ENCODE data around the gene SLC12A1.

The SLC12A1 gene

DNA sequence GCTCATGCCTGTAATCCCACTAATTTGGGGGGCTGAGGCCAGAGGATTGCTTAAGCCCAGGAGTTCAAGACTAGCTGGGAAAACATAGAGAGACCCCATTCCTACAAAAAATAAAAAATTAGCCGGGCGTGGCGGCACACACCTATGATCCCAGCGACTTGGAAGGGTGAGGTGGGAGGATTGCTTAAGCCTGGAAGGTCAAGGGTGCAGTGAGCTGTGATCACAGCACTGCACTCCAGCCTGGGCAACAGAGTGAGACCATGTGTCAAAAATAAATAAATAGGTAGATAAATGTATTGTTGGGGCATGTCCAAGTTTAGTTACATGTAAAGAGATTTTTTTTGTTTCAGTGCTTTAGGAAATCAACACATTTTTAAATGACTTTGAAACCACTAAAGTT, 36.4 kb downstream of the SLC12A1 start:
- no peak for DNase-seq (ENCODE audit: low read depth)

DNA sequence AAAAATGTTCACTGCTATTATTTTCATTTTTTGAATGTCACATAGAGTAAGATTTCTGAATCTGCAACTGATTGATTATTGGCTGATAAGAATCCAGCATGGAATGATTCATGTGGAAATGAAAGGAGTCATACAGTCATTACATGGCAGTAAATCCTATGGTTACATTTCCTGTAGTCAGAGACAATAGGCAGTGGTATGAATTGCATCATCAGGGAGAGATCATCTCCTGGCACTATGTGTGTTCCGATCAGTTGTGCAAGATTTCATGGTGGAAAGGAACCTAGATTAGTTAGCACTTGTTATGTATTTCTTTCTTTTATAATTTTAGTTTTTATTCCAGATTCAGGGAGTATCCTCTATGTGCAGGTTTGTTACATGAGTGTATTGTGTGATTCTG, 38.8 kb downstream of the SLC12A1 start:
- DNase-seq (ENCODE audit: low read depth), result peak; percentile 66

DNA sequence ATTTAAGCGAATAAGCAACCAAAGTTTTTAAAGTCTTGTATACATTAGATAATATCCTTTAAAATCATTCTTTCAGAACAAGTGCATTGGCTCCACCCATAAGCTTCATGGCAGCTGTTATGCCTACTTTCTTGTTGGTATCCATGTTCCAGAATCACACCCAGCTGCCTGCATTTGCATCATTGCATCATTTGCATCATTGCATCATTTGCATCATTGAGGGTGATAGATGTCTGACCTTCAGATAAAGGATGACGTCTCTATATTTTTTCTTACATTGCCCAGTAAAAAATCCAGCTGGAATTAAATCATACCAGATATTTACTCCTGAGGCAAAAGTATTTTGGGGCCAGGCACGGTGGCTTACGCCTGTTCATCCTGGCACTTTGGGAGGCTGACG, 42.3 kb downstream of the SLC12A1 start:
- DNase-seq (ENCODE audit: low read depth), result no peak

DNA sequence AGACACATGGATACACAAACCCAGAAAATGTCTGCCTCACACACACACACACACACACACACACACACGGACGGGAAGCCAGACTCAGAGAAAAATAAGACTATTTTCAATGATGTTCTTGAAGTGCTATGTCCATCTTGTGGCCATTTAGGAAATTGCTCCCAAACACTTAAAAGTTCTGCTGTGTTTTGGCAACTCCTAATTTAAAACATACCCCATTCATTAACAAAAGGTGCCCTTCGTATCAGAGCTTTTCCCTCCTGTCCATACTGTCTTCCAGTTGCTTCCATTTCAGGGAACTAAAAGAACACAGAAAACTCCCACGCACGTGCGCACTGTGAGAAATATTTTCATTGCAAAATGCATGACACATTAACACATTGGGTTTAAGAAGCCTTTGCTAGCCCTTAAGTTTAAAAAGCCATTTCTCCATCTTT, 44.6 kb downstream of the SLC12A1 start:
- DNase-seq (ENCODE audit: low read depth), result peak; percentile 87

DNA sequence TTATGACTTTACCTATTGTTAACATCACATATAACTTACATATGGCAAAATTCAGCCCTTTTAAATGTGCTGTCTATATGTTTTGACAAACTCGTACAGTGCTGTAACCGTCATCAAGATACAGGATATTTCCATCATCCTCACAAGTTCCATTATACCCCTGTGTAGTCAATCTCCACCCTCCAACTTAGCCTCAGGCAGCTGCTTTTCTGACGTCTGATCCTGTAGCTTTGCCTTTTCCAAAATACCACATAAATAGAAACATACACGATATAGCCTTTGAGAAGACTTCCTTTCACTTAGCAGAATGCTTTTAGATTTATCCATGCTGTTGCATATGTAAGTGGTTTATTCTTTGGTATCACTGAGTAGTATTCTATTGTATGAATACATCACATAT, 47.1 kb downstream of the SLC12A1 start:
- no peak for DNase-seq (ENCODE audit: low read depth)

DNA sequence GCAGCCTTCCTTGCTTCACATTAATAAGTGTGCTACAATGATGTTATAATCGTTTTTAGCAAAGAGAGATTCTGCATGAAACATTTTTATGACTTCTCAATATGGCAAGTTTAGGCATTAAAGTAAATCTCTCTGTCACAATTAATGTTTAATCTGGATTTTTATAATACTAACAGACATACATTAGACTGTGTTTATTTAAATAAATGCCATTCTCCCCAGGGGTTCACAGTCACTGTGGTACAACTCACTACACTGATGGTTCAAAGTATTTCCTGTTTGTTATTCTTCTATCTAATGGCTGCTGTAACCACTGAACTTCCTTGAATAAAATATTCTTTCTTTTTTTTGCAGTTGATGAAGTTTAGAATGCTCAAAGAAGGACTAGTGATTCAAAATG, 59.0 kb downstream of the SLC12A1 start:
- DNase-seq (ENCODE audit: low read depth), result no peak

DNA sequence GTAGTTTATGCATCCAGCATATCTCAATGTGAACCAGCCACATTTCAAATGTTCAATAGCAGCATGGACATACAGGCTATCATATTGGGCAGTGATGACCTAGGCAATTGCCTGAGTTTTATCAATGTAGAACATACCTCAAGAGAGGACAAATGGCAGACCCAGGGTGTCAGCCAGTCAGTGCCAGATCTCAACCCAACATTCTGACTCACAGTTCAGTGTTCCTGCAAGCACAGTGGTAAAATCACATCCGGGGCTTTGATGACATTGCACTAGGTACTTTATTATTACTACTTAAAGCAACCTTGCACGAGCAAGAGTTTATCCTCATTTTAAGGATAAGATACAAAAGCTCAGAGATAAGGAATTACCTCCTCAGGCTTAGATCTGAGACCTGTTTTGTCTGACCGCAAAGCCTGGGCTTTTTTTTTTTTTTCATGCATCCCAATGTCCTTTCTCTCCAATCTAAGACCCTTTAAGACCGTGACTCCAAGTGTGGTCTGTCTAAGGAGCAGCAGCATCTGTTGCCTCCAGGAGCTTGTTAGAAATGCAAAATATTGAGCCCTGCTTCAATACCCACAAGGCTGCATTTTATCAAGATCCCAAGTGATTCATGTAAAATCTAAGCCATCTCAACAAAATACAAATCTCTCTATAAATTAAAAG, 60.1 kb downstream of the SLC12A1 start:
- DNase-seq (ENCODE audit: low read depth), result peak; percentile 16

DNA sequence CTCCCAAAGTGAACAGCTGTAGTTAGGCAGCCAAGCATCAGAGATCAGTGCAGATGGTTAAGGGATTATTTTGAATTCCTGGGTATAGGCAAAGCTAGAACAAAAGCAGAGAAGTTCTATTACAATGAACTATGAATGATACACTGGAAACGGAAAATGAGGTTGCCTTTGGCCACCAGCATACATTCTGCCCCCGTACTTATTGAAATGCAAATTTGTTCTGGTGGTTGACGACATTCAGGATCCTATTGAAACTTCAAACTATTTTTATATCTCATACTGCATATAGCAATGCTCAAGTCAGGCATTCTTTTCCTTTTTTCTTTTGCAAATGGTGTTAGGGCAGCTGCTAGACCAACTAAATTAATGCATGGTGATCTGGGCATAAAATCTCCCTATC, 61.7 kb downstream of the SLC12A1 start:
- DNase-seq (ENCODE audit: low read depth), result no peak

DNA sequence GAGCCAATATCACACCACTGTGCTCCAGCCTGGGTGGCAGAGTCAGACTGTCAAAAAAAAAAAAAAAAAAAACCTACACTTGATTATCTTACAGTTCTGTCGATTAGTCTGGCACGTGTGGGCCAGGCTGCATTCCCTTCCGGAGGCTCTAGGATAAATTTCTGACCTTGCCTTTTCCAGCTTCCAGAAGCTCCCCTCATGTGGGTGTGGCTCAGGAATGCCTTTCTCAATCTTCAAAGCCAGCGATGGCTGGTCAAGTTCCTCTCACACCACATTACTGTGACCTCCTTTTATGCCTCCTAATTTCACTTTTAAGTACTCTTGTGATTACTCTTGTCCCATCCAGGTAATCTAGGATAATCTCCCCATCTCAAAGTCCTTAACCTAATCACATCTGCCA, 66.9 kb downstream of the SLC12A1 start:
- DNase-seq (ENCODE audit: low read depth), result no peak

DNA sequence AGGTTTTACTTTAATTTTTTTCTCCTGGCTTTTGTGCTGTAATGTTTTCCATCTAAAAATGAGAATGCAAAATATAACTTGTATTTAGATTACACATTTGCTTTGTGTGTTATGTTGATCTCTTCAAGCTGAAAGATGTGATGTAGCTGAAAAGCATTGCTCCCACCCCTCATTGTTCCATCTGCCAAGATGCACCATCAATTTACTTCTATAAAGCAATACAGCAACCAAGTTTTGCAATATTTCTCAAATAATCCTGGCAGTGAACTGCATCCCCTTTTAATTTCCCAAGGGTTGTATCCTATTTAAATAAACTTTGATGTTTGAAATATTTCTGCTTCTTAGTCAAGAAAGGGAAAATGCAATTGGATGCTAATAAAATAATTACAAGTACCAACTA, 72.6 kb downstream of the SLC12A1 start:
- no peak for DNase-seq (ENCODE audit: low read depth)

DNA sequence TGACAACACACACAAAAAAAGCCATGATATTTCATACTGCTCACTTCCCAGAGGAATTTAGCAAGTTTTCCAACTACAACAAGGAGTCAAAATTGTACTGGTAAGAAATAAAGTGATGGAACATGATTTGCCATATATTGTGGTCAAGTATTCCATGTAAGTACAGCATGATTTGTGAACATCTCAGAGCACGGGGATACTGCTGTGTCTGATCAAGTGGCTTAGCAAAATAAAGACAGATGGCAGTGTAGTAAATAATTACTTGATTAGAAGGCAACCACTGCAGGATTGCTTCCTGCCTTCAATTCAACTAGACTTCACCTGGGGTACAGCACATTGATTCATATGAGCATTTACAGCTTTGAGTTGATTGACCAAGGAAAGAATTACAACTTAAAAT, 73.5 kb downstream of the SLC12A1 start:
- DNase-seq (ENCODE audit: low read depth), result no peak

DNA sequence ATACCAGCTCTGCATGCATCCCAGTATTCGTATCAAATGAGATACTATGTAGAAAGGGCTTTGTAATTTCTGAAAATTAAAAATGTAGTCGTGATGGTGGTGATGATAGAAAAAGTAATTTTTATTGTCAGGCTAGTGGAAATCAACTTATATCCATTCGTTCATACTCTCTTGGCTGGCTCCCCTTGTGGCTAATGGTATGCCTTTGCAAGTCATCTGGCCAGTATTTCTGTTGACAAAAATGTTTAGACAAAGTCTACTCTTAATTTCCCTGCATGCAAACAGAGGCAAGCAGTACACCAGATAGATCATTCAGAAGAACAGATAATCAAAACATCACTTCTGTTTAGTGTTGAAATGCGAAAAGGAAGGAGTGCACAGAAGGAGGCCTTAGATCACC, 75.6 kb downstream of the SLC12A1 start:
- DNase-seq (ENCODE audit: low read depth), result no peak

DNA sequence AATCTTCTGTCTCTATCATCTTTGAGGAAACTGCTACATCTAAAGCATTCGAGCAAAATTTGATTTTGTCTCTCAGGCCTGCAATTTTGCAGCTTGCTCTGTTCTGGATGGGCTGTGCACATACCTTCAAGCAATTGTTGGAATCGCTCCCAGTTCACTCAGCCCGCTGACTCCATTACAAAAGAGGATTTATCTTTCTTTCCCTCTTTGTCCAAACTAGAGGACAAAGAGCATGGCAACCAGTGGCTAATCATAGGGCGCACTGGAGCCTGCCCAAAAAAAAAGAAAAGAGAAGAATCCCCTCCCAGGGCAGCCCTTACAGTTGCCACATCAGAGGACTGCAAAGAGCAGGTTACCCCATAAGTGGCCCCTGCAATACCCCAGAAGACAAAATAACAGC, 76.1 kb downstream of the SLC12A1 start:
- DNase-seq (ENCODE audit: low read depth), result peak; percentile 19

DNA sequence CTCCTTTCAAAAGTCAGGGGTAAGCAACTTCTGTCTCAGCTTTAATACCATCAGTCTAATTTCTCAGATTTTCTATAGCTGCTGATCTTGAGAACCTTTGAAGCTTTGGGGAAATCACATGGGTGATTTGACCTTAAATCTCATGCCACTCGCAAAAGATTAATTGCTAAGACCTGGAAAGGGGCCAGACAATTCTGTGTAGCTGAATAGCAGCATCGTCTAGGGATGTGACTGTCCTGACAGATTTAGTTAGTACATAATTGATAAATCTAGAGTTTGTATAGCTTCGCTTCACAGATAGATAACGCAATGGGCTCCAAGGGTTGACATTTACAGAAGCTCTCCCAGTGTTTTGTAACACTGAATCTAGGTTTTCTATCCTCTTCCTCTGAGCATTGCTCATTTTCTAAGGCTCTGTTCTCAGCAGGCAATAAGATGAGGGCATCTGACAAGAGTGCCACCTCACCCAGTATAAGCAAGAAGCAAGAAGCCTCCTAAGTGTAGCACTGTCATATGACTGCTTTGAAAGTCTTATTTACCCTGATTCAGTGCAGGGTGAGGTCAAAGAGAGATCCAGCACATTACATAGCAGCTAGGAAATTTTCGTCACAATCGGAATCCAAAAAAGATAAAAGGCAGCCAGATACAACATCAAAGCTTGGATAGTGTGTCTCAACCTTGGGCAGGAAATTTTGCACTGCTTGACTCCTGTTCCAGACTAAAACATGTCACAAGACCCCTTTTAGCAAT, 77.5 kb downstream of the SLC12A1 start:
- no peak for DNase-seq (ENCODE audit: low read depth)

DNA sequence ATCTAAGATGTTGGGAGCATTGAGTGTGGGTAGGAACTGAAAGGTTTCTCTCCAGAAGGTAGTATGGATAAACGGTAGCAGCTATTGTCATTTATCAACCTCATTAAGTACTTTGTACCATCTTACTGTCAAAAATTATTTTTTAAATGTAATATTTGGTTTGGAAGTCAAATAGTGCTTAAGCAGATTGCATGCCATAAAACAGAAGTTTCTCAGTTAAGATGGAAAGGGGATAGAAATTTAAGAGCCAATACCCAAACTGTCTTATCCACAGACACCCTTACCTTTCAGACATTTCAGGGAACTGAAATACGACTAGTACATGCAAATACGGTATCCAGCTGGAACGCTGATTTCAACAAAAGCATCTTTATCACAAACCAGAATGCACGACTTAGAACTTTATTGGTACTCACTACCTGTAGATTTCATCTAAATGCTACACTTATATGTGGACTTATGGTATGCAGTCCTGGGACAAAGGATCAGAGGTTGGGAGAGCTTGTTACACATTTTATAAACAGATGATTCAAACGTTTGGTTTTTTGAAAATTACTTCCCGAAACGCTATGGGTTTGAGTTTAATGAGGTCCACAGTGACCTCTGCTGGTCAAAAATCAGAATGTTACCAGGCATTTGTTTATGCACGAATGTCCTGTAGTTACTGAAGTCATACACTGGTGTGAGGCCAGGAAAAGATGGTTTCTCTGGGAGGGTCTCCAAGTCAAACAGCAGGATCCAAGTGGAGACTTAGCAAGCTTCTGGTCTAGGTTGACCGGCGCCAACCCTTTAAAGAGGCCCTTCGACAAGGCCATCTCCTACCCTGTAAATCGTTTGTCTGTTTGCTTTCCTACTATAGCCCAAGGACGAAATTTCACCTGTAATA, 79.5 kb downstream of the SLC12A1 start:
- peak; percentile 89 for DNase-seq (ENCODE audit: low read depth)

DNA sequence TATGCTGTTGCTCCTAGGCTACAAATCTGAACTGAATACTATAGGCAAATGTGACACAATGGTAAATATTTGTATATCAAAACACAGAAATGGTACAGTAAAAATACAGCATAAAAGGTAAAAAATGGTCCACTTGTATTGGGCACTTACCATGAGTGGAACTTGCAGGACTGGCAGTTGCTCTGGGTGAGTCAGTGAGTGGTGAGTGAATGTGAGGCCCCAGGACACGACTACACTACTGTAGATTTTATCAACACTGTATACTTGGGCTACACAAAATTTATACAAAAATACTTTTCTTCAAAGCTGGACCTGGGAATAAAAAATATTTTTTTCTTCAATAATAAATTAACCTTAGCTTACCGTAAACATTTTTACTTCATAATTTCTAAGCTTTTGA, 83.5 kb downstream of the SLC12A1 start:
- DNase-seq (ENCODE audit: low read depth), result no peak

DNA sequence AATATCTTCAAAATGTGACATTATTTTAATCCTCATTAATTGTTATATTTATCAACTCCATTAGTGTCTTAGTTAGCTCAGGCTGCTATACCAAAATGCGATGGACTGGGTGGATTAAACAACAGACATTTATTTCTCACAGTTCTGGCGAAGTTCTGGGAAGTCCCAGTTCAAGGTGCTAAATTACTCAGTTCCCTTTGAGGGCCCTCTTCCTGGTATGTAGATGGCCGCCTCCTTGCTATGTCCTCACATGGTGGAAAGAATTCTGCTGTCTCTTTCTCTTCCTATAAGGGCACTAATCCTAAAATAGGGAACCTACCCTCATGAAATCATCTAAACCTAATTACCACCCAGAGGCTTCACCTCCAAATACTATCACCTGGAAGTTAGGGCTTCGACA, 86.4 kb downstream of the SLC12A1 start:
- DNase-seq (ENCODE audit: low read depth), result no peak

DNA sequence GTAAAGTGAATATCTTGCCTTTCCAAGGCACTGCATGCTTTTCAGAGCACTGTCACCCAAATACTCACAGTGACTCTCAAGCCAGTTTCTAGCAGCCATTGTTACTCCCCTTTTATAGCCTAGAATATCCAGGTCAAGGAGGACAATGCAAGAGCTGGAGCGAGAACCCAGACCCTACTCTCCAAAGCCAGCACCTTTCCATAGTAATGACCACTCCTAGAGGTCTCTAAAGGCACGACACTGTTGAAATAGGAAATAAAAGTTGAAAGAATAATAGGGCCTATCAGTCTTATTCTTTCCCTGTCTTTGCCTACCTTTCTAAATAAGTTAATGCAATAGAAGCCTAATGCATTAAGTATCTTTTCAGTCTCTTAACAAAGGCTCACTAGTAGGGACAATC, 91.6 kb downstream of the SLC12A1 start:
- DNase-seq (ENCODE audit: low read depth), result no peak

DNA sequence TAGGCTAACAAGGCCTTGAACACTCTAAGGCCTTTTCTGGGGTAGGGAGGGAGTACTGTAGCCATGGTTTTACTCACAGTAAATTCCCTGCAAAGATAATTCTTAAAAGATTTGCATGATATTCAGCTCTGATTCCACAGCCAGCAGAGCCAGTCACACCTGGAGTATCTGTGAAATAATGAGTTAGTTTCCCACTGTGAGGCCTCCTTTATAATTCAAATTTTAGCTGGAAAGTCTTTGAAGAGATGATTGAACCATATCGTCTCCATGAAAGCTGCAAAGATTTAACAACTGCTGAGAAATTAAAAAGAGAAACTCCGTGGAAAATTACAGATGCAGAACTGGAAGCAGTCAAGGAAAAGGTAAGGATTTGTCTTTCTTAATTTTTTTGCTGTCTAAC, 92.8 kb downstream of the SLC12A1 start:
- DNase-seq (ENCODE audit: low read depth), result no peak

DNA sequence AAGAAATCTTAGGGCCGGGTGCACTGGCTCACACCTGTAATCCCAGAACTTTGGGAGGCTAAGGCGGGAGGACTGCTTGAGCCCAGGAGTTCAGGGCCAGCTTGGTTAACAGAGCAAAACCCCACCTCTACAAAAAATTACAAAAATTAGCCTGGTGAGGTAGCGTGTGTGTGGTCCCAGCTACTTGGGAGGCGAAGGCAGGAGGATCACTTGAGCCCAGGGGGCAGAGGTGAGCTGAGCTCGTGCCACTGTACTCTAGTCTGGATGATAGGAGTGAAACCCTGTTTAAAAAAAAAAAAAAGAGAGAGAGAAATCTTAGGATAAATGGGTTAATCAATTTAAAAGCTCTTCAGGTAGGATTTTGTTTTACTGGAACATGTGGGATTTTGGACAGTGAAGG, 93.9 kb downstream of the SLC12A1 start:
- no peak for DNase-seq (ENCODE audit: low read depth)

DNA sequence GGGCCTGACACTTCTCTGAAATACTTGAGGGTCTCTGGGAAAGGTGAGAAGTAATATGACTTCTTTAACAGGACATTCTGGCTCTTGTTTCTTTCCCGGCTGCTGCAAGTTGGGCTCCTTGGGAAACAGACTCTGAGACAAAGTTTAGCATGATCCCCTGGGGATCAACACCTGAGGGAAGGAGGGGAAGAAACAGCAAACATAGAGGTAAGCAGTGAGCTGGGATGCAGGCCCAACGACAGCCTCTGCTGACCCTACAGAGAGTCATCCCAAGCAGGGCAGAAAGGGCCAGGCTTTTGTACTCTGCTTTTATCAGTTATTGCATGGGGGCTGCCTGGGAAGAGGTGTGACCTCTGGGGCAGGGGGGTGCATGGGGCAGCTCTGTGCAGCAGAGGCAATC, 98.3 kb downstream of the SLC12A1 start:
- no peak for DNase-seq (ENCODE audit: low read depth)

DNA sequence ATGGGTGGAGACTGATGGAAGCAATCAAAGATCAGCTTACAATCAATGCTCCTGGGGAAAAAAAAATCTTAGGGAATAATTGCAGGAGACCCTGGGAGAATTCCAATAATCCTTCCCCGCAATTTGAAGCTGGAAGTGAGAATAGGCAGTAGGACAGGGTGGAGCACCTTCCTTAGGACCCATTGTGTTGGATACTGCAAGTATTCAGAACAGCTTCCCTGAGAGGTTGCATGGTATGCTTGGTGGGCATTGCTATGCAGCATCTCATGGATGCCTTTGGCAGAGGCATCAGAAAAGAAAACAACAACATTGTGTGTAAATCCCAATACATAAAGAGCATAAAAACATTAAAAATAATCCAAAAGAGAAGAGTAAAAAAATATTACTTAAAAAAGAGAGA, 100.5 kb downstream of the SLC12A1 start:
- no peak for DNase-seq (ENCODE audit: low read depth)

DNA sequence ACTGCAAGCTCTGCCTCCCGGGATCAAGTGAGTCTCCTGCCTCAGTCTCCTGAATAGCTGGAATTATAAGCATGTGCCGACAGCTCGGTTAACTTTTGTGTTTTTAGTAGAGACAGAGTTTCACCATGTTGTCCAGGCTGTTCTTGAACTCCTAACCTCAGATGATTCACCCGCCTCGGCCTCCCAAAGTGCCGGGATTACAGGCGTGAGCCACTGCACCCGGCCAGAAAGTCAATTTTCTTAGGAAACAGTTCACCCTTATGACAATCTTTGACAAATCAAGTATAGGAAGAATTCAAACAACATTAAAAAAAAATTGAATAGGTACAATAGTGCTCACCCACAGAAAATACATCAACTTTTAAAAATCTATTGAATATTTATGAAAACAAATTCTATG, 101.5 kb downstream of the SLC12A1 start:
- DNase-seq (ENCODE audit: low read depth), result peak; percentile 43

Data from iris pigment epithelial cell (primary cell).